ENCODE data around the gene MIPOL1.
"Not testable (repeated sequence)": the region's sequence is repeated elsewhere in the genome, so short reads cannot be mapped to it uniquely, and the experiment has no call there.

Gene MIPOL1

DNA sequence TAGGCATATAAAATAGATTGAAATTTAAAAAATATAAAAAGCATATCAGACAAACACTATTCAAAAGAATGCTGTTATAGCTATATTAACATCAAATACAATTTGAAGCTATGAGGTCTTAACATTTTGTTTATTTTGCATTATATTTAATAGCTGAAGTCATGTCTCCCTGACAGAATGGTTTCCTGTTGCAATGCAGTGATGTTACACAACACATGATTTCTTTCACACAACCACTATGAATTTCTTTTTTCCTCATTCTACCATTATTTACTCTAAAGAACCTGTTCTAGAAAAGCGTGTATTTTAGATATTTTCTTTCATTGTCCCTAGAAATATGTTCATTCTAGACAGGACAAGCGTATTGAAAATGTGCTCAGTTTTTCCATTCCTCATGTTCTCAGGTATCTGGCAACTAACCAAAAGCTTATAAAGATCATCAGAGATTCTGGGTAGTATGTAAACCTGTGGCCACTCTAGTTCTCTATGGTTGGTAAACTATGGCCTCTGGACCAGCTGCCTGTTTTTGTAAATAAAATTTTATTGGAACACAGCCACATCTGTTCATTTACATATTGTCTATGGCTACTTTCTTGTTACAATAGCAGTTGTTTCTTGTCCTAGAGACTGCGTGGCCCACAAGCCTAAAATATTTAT lies 213.5 kb downstream of the MIPOL1 start:
- no peak for DNase-seq

DNA sequence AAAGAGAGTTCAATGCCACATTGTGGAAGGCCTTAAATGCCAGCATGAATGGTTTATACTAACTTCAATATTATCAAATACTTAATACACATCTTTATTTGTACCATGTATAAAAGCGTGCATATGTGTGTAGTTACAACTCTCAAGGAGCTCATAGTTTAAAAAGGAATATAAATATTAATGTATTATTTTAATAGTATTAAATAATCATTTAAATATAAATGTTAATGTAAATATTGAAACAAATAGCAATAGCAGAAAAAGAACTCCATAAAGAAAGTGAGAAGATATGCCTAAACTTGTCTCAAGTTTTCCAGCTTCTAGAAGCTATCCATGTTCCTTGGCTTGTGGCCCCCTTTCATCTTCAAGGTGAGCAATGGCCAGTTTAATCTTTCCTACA lies 215.3 kb downstream of the MIPOL1 start:
- no peak for DNase-seq

- no peak for DNase-seq
Measured at GRCh38 chr14:37413504-37414003, 215.8 kb downstream of the MIPOL1 start.

DNA sequence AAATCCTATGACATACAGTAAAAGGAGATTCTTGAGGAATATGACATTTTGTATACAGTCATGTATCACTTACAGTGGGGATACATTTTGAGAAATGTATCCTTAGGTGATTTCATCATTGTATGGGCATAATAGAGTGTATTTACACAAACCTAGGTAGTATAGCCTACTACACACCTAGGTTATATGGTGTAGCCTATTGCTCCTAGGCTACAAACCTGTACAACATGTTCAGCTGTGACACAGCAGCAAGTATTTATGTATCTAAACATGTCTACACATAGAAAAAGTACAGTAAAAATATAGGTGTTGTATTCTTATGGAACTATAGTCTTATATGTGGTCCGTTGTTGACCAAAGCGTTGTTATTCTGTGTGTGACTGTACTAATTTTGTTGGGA lies 218.5 kb downstream of the MIPOL1 start:
- no peak for DNase-seq

- no peak for DNase-seq
Measured at GRCh38 chr14:37417151-37417550, 219.4 kb downstream of the MIPOL1 start.

DNA sequence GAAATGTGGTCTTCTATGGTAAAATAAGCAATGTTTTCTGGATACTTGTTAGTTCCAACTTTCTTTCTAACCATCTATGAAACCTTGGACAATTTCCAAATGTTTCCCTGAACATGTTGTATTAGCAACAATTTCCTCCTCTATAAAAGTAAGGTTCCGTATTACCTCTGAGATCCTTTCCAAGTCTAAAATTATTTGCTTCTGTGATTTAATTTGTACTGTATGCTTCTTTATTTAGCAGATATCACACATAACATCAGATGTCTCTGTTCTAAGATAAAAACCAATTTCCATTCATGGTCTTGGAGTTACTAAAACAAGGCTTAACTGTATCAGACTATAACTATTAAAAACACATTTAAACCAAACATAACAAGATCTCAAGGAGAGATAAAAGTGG lies 220.1 kb downstream of the MIPOL1 start:
- DNase-seq: no peak

- DNase-seq: no peak
Measured at GRCh38 chr14:37420622-37421021, 222.9 kb downstream of the MIPOL1 start.

DNA sequence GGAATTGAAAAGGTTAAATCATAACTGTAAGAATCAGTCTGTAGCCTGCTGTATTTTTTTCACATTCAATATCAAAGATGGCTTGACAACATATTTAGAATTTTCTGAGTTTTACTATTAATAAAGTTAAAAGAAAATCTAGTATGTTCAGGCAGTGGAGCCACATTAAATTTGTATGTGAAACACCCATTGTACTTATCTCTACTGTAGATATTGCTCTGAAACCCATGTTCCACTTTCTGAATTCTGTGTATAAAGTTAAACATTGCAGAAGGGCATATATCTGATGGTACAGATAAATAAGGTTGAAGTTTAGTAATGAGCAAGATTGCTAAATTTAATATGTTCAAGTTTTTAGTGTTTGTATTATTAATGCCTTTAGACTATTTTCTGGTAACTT lies 224.6 kb downstream of the MIPOL1 start:
- DNase-seq: no peak

GRCh38 chr14:37422748-37423147 lies 225.0 kb downstream of the MIPOL1 start:
- no peak for DNase-seq

- DNase-seq: no peak
Measured at GRCh38 chr14:37428954-37429353, 231.2 kb downstream of the MIPOL1 start.

- DNase-seq: no peak
Measured at GRCh38 chr14:37429618-37430017, 231.9 kb downstream of the MIPOL1 start.

GRCh38 chr14:37434867-37435266 lies 237.1 kb downstream of the MIPOL1 start:
- DNase-seq: no peak

- DNase-seq: no peak
Measured at GRCh38 chr14:37436519-37436918, 238.8 kb downstream of the MIPOL1 start.

- DNase-seq: no peak
Measured at GRCh38 chr14:37437490-37437889, 239.8 kb downstream of the MIPOL1 start.

DNA sequence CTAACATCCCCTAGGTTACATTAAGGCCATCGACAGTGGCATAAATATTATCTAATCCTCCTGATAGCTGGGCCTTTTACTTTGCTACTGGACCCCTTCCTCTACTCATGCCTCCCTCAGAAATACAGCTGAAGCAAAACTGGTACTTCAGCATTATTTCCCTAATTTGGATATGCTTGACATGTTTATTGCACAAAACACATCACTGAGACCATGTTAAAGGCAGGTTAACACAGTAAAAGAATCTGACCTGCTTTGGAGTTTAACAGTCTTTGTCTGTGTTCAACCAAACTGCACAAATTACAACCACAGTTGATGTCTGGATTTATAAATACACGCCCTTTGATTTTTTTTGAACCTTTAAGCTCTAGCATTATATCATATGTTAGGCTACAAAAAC lies 240.7 kb downstream of the MIPOL1 start:
- DNase-seq: no peak

DNA sequence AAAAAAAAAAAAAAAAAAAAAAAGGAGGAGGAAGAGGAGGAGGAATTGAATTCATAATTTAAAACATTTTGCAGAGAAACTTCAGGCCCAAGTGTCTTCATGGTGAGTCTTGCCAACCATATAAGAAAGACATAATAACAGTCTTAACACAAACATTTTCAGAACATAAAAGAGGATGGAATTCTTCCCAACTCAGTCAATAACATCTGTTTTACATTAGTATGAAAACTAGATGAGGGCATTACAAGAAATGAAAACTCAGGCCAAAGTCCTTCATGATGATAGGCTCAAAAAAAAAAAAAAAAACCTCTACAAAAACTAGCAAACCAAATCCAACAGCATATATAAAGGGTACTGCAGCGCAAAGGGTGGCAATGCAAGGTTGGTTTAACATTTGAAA lies 245.7 kb downstream of the MIPOL1 start:
- no peak for DNase-seq

DNA sequence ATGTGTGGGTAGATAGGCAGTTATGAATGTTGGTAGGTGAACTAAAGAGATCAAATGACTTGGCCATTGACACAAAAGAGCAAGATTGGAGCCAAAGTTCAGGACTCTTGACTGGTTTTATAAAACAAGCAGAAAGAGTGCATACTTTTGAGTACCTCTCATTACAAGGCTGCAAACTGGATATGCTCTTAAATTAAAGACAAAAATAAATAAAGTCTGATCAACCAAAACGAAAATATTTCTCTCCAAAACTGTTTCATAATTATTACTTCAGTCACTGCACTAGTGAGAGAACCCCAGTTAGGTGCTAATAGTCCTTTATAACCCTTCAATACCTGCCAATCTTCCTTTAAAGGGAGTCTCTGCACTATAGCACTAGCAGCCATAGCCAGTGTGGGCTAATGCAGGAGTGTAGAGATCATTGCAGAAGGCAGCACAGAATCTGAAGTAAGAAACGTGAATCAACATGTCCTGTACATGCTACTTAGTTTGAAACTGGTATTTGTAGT lies 250.2 kb downstream of the MIPOL1 start:
- DNase-seq: no peak

DNA sequence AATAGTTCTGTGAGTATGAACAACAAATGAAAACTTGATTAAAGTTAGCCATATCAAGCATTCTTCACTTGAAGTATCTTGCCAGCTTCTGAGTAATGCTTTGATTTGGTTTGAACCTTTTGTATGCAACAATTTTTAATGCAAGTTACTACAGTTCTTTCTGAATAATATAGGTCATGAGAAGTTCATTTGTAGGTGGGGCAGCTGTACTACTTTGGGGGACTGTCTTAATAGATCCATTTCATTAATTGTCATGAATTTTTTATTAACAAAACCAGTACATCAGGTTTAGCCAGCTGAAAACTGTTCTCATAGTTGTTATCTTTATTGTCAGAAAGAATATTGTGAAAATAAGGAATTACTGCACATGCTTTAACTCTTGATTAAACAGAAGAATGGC lies 254.6 kb downstream of the MIPOL1 start:
- no peak for DNase-seq

DNA sequence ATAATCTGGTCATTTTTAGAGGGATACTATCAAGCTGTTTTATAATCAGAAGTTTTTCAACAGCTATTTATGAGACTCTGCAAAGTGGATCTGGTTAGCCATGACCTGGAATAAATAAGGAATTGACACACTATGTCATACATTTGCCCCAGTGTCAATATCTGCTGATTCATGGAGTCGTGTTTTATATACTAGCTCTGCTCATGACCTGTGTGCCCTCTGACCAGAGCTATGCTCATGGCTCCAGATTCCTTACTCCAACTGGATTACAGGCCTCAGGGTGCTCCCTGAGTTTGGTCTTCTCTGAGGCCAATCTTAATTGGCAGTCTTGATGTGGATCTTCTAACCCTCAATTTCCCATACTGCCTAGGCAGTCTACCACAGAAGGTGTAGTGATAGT lies 256.2 kb downstream of the MIPOL1 start:
- DNase-seq: no peak

DNA sequence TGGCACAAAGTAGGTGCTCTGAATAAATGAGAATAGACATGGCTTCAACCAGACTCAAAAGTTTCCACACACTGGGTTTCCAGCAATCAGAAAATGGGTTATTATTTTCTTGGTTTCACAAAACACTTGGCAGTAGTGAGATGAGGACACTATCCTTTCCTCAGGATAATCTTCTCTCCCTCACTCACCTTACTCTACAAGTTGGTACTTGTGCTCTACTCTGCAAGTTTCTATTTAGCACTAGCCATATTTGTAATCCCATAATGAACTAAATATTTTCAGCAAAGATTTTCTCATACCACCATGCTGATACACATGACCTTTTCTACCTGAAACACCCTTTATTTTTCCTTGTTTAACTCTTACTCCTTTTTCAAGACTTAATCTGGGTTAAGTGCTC lies 259.6 kb downstream of the MIPOL1 start:
- DNase-seq: no peak

- DNase-seq: not testable (repeated sequence)
Measured at GRCh38 chr14:37462426-37462825, 264.7 kb downstream of the MIPOL1 start.

GRCh38 chr14:37464192-37464858 lies 266.6 kb downstream of the MIPOL1 start:
- no peak for DNase-seq

DNA sequence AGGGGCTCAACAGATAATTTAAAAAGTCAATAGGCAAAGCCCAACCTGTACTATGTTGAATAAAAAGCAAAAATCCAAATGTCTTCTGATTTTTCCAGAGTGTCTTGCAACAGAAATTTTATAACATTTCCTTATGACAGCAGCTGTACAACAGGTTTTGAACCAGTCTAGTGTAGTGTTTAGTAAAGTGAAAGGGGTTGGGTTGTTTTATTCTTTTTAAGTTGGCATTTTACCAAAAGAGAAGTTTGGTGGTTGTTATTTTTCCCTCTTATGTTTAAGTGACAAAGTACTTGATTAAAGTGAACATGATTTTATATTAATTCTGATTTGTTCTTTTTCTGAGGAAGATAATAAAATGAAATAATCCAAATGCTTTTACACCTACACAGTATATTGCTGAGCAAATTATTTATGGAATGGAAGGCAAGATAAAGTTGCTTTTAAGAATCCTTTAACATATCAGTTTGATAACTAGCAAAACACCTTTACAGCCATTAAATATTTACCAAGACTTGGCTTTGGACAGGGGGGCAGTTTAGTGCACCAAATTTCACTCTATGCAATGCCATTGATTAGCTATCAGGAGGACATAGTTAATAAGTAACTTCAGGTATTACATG lies 268.4 kb downstream of the MIPOL1 start:
- no peak for DNase-seq

DNA sequence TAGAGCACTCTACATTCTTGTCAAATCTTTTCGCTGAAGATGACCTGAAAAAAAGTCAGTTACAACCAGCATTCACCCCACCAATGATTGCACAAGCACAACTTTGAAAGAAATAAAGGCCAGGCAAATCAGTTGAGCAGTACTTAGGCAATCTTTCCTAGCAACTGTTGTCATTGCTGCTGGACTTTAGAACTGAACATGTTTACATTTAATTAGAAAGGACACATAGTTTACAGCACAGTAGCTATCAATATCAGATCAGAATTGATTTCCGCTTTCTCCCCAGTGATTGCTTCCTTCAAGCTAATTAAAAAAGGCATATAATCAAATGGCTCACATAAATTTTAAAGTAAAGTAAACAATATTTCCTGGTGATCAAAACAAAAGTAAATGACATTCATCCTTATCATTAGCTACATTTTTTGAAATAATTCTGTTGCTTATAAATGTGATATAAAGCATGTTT lies 268.9 kb downstream of the MIPOL1 start:
- no peak for DNase-seq

Measured in activated gamma-delta T cell (primary cell).